Mesothelial cell of epicardium (in vitro differentiated cells): ENCODE measurements around the gene TET1. TPM values are rescaled to one million over a fixed set of nuclear protein-coding genes. Genes with fewer than 3 reads are reported as not detected.
"Not testable (repeated sequence)": the region's sequence is repeated elsewhere in the genome, so short reads cannot be mapped to it uniquely, and the experiment has no call there.

Source experiments
- DNase-seq, 2 experiments: peaks; one replicate each; pipeline ENCODE4 v3.0.0; 2021; ENCODE audit warnings: low spot score in 2 of 2; ENCODE audit not compliant: unreplicated experiment in 2 of 2
- H3K27ac Mint-ChIP-seq: 2 replicates; pipeline ENCODE4 v1.8.0; 2021; ENCODE audit warnings: mixed read lengths
- H3K27me3 Mint-ChIP-seq: 2 replicates; pipeline ENCODE4 v1.8.0; 2021; ENCODE audit warnings: low read depth, mixed read lengths
- H3K36me3 Mint-ChIP-seq: 2 replicates; pipeline ENCODE4 v1.8.0; 2021; ENCODE audit warnings: mixed read lengths
- H3K4me1 Mint-ChIP-seq: 2 replicates; pipeline ENCODE4 v1.8.0; 2021; ENCODE audit warnings: mixed read lengths
- H3K4me3 Mint-ChIP-seq: 2 replicates; pipeline ENCODE4 v1.8.0; 2021; ENCODE audit warnings: mild to moderate bottlenecking, moderate library complexity, mixed read lengths
- H3K9me3 Mint-ChIP-seq: 2 replicates; pipeline ENCODE4 v1.8.0; 2021; ENCODE audit warnings: mixed read lengths
- total RNA-seq: library from RNA; stranded (reverse); gene quantifications from 3 replicates; pipeline ENCODE4 v1.2.1, GENCODE V29; 2021
- TF ChIP-seq, protein P1 (sequence below): fragments of 200-600 bp; sonication (generic); IDR thresholded peaks from one replicate; pipeline ENCODE4 v1.5.0; 2021; ENCODE audit warnings: antibody characterized with exemption; ENCODE audit not compliant: unreplicated experiment

TET1 gene
- total RNA-seq, 1 donor from 2014 or later: 35.7 TPM

DNA sequence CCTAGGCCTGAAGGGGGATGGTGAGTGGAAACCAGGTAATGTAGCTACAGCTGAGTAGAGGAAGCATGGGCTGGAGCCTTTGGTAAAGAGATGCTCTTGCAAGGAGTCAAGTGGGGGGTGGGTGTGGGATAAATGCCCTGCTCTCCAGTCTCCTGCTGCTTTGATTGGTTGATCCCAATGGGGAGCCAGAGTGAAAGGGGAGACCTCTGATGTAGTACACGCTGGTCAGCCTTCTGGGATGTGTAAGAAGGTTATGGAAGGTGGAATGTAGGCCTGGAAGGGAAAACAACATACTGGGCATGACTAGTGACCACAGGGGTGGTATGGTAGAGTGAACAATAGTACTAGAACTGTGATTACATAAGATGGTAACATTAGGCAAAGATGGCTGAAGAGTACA, 44.3 kb downstream of the TET1 start:
- Mint-ChIP-seq H3K36me3 (peaks cover 13% of the 10 kb centered on the region), H3K27ac (no peak overlapping the region), H3K9me3 (no peaks in the 10 kb centered on the region), H3K4me3 (no peak overlapping the region), H3K27me3 (no peaks in the 10 kb centered on the region), H3K4me1 (peaks cover 38% of the 10 kb centered on the region)
- TF ChIP-seq, protein P1, sequence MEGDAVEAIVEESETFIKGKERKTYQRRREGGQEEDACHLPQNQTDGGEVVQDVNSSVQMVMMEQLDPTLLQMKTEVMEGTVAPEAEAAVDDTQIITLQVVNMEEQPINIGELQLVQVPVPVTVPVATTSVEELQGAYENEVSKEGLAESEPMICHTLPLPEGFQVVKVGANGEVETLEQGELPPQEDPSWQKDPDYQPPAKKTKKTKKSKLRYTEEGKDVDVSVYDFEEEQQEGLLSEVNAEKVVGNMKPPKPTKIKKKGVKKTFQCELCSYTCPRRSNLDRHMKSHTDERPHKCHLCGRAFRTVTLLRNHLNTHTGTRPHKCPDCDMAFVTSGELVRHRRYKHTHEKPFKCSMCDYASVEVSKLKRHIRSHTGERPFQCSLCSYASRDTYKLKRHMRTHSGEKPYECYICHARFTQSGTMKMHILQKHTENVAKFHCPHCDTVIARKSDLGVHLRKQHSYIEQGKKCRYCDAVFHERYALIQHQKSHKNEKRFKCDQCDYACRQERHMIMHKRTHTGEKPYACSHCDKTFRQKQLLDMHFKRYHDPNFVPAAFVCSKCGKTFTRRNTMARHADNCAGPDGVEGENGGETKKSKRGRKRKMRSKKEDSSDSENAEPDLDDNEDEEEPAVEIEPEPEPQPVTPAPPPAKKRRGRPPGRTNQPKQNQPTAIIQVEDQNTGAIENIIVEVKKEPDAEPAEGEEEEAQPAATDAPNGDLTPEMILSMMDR: no peak
- no peak for DNase-seq

DNA sequence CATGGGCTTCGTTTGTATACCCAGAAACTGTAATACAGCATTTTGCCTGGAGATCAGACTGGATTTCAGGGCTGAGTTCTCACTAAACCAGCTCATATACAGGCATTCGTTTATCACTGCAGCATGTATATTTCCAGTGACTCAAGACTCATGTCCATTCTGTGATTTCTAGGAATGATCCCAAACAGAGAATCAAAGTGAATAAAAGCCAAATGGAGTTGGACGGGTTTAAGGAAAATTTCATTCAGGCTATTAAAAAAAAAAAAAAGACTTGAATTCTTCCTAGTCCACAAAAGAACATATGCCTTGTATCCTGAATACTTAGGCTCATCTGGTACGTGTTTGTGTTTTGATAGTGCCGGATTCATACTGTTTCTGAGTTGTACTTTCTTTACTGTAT, 46.8 kb downstream of the TET1 start:
- Mint-ChIP-seq H3K27ac (no peak overlapping the region), H3K36me3 (peaks cover 16% of the 10 kb centered on the region), H3K27me3 (no peaks in the 10 kb centered on the region), H3K9me3 (no peaks in the 10 kb centered on the region), H3K4me3 (no peak overlapping the region), H3K4me1 (peaks cover 16% of the 10 kb centered on the region)
- DNase-seq: no peak
- TF ChIP-seq, protein P1: no peak

DNA sequence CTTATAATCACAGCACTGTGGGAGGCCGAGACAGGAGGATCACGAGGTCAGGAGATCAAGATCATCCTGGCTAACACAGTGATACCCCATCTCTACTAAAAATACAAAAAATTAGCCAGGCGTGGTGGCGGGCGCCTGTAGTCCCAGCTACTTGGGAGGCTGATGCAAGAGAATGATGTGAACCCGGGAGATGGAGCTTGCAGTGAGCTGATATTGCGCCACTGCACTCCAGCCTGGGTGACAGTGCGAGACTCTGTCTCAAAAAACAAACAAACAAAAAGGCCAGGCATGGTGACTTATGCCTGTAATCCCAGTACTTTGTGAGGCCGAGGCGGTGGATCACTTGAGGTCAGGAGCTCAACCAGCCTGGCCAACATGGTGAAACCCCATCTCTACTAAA, 49.9 kb downstream of the TET1 start:
- not testable (repeated sequence) for DNase-seq, H3K9me3 Mint-ChIP-seq, H3K27ac Mint-ChIP-seq, H3K27me3 Mint-ChIP-seq, H3K4me3 Mint-ChIP-seq, H3K4me1 Mint-ChIP-seq
- peaks cover 15% of the 10 kb centered on the region for H3K36me3 Mint-ChIP-seq

DNA sequence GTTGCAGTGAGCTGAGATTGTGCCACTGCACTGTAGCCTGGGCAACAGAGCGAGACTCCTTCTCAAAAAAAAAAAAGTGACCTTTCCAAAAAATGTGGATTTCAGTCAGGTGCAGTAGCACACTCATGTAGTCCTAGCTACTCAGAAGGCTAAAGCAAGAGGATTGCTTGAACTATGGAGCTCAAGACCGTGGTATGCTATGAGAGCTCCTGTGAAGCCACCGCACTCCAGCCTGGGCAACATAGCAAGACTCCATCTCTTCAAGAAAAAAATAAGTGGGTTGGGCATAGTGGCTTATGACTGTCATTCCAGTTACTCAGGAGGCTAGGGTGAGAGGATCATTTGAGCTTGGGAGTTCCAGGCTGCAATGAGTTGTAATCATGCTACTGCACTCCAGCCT, 51.1 kb downstream of the TET1 start:
- no peak for DNase-seq
- H3K9me3 Mint-ChIP-seq: no peaks in the 10 kb centered on the region
- H3K4me1 Mint-ChIP-seq: peaks cover 3% of the 10 kb centered on the region
- no peaks in the 10 kb centered on the region for H3K27me3 Mint-ChIP-seq
- TF ChIP-seq, protein P1: no peak
- no peak overlapping the region for H3K4me3 Mint-ChIP-seq
- peaks cover 15% of the 10 kb centered on the region for H3K36me3 Mint-ChIP-seq
- no peak overlapping the region for H3K27ac Mint-ChIP-seq

DNA sequence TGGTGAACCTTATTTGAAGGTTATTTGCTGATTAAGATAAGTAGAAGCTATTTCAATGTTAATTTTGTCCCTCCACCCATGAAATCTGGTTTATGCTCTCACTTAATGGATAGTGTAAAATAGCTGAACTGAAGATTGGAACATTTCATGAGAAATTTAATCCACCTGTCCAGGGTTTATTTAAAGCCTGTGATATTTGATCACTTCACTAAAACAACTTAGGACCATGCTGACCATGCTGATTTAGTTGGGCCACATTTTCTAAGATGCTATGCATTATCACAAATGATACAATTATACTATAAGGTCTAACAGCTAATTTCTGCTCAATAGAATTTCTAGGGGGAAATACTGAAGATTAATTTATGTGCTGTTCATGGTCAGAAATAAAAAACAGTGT, 53.8 kb downstream of the TET1 start:
- not testable (repeated sequence) for DNase-seq, H3K27me3 Mint-ChIP-seq, H3K27ac Mint-ChIP-seq, H3K4me1 Mint-ChIP-seq, H3K9me3 Mint-ChIP-seq, H3K4me3 Mint-ChIP-seq
- peaks cover 17% of the 10 kb centered on the region for H3K36me3 Mint-ChIP-seq

DNA sequence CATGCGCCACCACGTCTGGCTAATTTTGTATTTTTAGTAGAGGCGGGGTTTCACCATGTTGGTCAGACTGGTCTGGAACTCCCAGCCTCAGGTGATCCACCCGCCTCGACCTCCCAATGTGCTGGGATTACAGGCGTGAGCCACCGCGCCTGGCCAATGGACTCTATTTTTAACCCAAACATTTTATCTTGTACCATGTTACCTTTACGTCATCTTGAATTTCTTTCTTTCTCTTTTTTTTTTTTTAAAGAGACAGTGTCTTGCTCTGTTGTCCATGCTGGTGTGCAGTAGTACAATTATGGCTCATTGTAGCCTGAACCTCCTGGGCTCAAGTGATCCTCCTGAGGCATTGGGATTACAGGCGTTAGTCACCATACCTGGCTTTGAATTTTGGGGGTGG, 57.6 kb downstream of the TET1 start:
- H3K27me3 Mint-ChIP-seq, H3K4me3 Mint-ChIP-seq, H3K4me1 Mint-ChIP-seq, DNase-seq, H3K9me3 Mint-ChIP-seq, H3K27ac Mint-ChIP-seq: not testable (repeated sequence)
- H3K36me3 Mint-ChIP-seq: peaks cover 13% of the 10 kb centered on the region

DNA sequence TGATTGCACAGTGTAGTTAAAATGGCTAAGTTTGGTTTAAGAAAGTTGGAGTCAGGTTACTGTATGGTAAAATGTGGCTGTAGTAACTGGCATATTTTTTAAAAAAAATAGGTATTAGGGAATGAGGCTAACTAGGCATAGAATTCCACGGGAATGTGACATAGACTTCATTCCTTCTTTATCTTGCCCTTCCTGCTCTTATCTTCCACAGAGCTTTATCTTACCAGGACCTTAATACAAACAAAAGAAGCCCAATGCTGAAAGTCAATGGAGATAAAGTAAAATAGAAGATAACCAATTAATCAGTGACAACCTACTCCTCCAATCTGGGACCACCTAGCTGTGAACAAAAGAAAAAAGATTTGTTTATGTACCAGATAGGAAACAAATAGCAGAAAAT, 58.1 kb downstream of the TET1 start:
- no peaks in the 10 kb centered on the region for H3K9me3 Mint-ChIP-seq
- TF ChIP-seq, protein P1: no peak
- H3K4me3 Mint-ChIP-seq: no peak overlapping the region
- peak overlapping the region; percentile 51 for H3K27ac Mint-ChIP-seq
- peaks cover 12% of the 10 kb centered on the region for H3K36me3 Mint-ChIP-seq
- H3K27me3 Mint-ChIP-seq: no peaks in the 10 kb centered on the region
- peaks cover 7% of the 10 kb centered on the region for H3K4me1 Mint-ChIP-seq
- no peak for DNase-seq
